GM12864 (cell line): ENCODE data around the gene ULBP3.

Source experiments
- DNase-seq: peaks from one replicate; pipeline ENCODE4 v3.0.0-alpha.2; 2011; ENCODE audit warnings: low read depth
- H3K4me3 ChIP-seq: 2 replicates; pipeline ENCODE4 v1.5.1; 2011; ENCODE audit warnings: mild to moderate bottlenecking, low read depth, low read length, control low read depth
- CTCF ChIP-seq: IDR thresholded peaks from 2 replicates; pipeline ENCODE4 v1.5.1; 2011; ENCODE audit warnings: low read depth, mild to moderate bottlenecking, moderate library complexity, low read length, control low read depth, inconsistent platforms; ENCODE audit errors: missing control alignments

ULBP3 gene

GRCh38 chr6:150036081-150036480 lies 32.8 kb downstream of the ULBP3 start:
- no peak for DNase-seq
- TF ChIP-seq CTCF, result no peak
- no peak overlapping the region for H3K4me3 ChIP-seq

- DNase-seq, result no peak
- H3K4me3 ChIP-seq, result no peak overlapping the region
- no peak for TF ChIP-seq CTCF
Observed at GRCh38 chr6:150033207-150033771, 35.6 kb downstream of the ULBP3 start.

DNA sequence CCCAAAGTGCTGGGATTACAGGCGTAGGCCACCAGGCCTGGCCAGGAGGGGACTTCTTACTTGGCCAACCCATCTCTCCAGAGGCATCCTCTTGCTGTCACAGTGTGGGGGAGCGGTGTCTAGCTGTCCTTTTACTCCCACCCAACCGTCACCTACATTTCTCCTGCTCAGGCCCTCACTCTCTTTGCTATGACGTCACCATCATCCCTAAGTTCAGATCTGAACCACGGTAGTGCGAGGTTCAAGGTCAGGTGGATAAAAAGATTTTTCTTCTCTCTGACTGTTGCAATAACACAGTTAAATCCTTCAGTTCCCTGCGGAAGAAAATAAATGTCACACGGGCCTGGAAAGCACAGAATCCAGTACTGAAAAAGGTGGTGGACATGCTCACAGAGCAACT lies 36.3 kb downstream of the ULBP3 start:
- no peak overlapping the region for H3K4me3 ChIP-seq
- no peak for TF ChIP-seq CTCF
- DNase-seq, result no peak

DNA sequence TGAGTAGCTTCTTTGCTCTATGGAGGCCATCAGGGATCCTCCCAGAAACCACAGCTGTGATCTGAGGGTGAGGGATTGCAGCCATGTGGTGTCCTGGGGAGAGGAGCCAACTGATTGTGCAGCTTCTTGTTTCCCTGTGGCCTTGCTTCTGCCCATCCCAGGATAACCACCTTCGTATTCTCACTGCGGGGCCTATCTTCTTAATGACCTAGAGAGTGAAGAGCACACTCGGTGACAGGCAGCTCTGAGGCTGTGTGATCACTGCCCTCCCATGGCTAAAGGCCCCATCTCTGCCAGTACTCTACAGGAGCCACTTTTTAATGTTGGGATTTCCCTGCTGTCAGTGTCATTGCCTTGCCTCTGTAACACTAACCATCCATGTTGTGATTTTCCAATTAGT lies 38.3 kb downstream of the ULBP3 start:
- TF ChIP-seq CTCF, result no peak
- H3K4me3 ChIP-seq, result no peak overlapping the region
- no peak for DNase-seq

GRCh38 chr6:150029749-150030148 lies 39.2 kb downstream of the ULBP3 start:
- no peak for TF ChIP-seq CTCF
- no peak for DNase-seq
- H3K4me3 ChIP-seq, result no peak overlapping the region

- DNase-seq, result no peak
- no peak overlapping the region for H3K4me3 ChIP-seq
- no peak for TF ChIP-seq CTCF
Observed at GRCh38 chr6:150029276-150029675, 39.6 kb downstream of the ULBP3 start.

GRCh38 chr6:150028799-150029198 lies 40.1 kb downstream of the ULBP3 start:
- TF ChIP-seq CTCF, result no peak
- H3K4me3 ChIP-seq, result no peak overlapping the region
- DNase-seq, result no peak
